GM18951 (cell line): ENCODE measurements around the gene TPM4.
"Not testable (repeated sequence)": the region's sequence is repeated elsewhere in the genome, so short reads cannot be mapped to it uniquely, and the experiment has no call there.

Experiments
- POLR2A ChIP-seq: IDR thresholded peaks from 4 replicates; pipeline ENCODE4 v1.6.1; 2011; ENCODE audit warnings: mild to moderate bottlenecking; ENCODE audit not compliant: insufficient read length, insufficient read depth; ENCODE audit errors: extremely low read depth
- in situ Hi-C: fragments of 300-500 bp; cut with MboI; formaldehyde crosslinking; loops from one replicate; pipeline ENCODE4 v1.12.0; 2022; ENCODE audit warnings: low sequenced_read_pairs, mixed read lengths, inconsistent platforms; ENCODE audit not compliant: unreplicated experiment

Gene TPM4

DNA sequence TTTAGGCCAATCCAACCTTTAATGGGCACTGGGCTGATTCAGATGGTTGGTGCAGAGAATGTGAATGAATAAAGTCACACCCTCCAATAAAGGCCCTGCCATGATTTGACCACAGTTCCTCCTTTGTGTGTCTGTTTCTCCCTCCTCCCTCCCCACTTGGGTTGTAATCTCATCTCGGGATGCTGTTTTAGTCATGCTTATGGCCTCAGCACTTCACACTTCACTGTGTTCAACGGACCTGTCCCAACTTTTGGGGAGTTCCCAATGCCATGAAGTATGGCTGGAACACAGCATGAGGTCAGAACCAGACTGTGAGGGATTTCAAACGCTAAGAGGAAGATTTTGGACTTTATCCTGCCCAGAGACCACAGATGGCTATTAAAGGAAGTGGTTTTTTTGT, 29.8 kb downstream of the TPM4 start:
- in situ Hi-C loops = no loop called here
- no peak for TF ChIP-seq POLR2A

- TF ChIP-seq POLR2A = peak; percentile 60
- in situ Hi-C loops = no loop called here
These were observed 35.0 kb downstream of the TPM4 start, which contains the start of gene RAB8A for GRCh38 chr19:16111160-16111908. Gene RAB8A (plus strand): TSS chr19:16111889. CDS start chr19:16111902, 13 bp downstream.

- in situ Hi-C loops = no loop called here
- TF ChIP-seq POLR2A = peak; percentile 73
These were observed 35.8 kb downstream of the TPM4 start for GRCh38 chr19:16111909-16112752.

GRCh38 chr19:16112778-16113177, 36.5 kb downstream of the TPM4 start:
- in situ Hi-C loops = no loop called here
- no peak for TF ChIP-seq POLR2A

DNA sequence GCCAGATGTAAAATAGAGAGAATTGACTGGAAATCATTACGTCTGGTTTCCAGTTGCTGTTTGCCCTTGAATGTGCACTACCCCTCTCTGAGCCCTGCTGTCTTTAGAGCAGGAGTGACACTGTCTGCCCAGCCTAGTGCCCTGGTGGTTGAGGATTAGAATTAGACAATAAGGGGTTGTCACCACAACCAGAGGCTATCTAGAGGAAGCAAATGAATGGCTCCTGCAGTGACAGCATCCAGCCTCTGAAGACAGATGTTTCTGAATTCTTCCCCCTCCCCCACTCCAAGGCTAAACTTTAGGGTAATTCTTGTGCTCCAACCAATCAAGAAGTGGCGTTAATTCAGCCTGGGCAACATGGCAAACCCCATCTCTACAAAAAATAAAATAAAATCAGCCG, 37.4 kb downstream of the TPM4 start:
- no peak for TF ChIP-seq POLR2A
- in situ Hi-C loops = no loop called here

GRCh38 chr19:16115301-16116039, 39.2 kb downstream of the TPM4 start:
- TF ChIP-seq POLR2A = no peak
- in situ Hi-C loops = no loop called here

- in situ Hi-C loops = no loop called here
- no peak for TF ChIP-seq POLR2A
These were observed 39.8 kb downstream of the TPM4 start for GRCh38 chr19:16116067-16116466.

GRCh38 chr19:16117594-16118033, 41.3 kb downstream of the TPM4 start:
- in situ Hi-C loops = no loop called here
- peak; percentile 21 for TF ChIP-seq POLR2A

- in situ Hi-C loops = no loop called here
- peak; percentile 67 for TF ChIP-seq POLR2A
These were observed 42.3 kb downstream of the TPM4 start for GRCh38 chr19:16118489-16119033.

DNA sequence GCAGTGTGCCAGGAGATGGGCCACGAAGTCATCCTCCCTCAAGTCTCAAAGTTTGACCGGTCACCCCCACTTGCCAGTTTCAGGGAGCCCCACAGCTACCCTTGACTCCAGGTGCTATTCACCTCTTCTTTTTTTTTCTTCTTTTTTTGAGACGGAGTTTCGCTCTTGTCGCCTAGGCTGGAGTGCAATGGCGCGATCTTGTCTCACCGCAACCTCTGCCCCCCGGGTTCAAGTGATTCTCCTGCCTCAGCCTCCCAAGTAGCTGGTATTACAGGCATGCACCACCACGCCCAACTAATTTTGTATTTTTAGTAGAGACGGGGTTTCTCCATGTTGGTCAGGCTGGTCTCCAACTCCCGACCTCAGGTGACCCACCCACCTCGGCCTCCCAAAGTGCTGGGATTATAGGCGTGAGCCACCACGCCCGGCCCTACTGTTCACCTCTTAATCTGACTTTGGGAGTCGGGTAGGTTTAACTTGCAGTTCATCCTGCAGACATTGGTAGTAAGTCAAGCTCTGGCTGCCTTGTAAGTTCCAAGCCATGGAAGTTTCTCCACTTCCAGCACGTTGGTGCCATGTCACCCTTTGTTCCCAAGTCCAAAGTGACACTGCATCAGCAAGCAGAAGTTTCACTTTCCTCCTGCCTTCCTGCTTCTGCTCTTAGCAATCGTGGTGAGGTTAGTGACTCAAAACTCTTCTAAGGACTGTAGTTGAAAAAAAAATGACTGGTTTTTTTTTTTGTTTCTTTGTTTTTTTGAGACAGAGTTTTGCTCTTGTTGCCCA, 43.0 kb downstream of the TPM4 start:
- in situ Hi-C loops = not testable (repeated sequence)
- TF ChIP-seq POLR2A = peak; percentile 1

GRCh38 chr19:16121141-16121540, 44.8 kb downstream of the TPM4 start:
- in situ Hi-C loops = no loop called here
- no peak for TF ChIP-seq POLR2A

DNA sequence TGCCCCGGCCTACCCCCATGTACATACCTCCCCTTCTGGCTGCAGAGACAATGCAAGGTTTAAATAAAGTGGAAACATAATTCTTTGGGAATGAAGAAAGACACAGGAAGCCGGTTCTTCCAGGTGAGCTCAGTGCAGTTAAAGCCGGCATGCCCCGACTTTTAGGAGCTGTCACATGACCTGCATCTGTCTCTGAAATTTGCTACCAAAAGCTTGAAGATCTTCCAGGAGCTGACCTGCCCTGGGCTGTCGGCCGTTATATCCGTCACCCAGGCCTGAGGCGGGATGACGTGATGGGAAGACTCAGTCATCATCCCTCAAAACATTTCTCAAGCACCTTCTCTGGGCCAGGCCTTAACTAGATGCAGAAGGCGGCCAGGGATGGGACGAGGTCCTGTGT, 45.7 kb downstream of the TPM4 start:
- no peak for TF ChIP-seq POLR2A
- in situ Hi-C loops = no loop called here
